ENCODE measurements around the gene LYZL2. TPM values are rescaled to one million over a fixed set of nuclear protein-coding genes. Genes with fewer than 3 reads are reported as not detected.
"Not testable (repeated sequence)": the region's sequence is repeated elsewhere in the genome, so short reads cannot be mapped to it uniquely, and the experiment has no call there.

LYZL2 gene
- total and polyA plus RNA-seq, 2 of the 8 experiments (the other 6 are each of a cell fraction or from before 2014, with no cell fraction given) = not detected

DNA sequence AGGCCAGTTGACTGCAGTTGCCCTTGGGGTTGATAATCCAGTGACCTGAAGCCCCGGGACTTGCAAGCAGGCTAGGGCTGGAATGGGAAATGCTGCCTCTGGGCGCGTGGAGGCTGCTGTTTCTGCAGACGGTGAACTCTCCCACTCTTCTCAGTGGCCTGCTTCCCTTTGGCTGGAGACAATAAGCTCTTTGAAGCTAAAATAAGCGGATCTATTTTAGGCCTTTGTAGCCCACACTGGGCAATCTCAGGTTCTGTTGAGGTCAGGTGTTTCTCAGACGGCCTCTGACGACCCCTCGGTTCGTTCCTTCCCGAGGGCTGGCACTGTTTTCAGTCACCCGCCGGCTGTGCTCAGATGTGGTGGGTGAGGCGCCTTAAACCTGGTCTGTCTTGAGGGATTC, 43.7 kb upstream of the LYZL2 start:
- H2AK5ac ChIP-seq (ENCODE audit: low read depth, low read length); H3K4me1 ChIP-seq (replicated peaks in 1 of 4; ENCODE audit: control insufficient read depth in 3 of 4, insufficient read depth in 4 of 4, low read length in 3 of 4); H3K36me3 ChIP-seq (ENCODE audit: control insufficient read depth in 2 of 4, insufficient read depth in 4 of 4, low read length in 3 of 4); H2BK12ac ChIP-seq (ENCODE audit: low read depth, low read length); H3K4me2 ChIP-seq (ENCODE audit: insufficient read depth in 1 of 2, low read depth in 2 of 2, low read length in 2 of 2); H2BK20ac ChIP-seq (ENCODE audit: low read length); H2AFZ ChIP-seq (ENCODE audit: low read length); H4K91ac ChIP-seq (replicated peaks; ENCODE audit: insufficient read length, low read length); H3K23ac ChIP-seq (ENCODE audit: insufficient read length); H3K56ac ChIP-seq (replicated peaks; ENCODE audit: insufficient read length, low read depth, low read length); H4K8ac ChIP-seq (ENCODE audit: extremely low read depth, insufficient read depth, low read length); H3K9me3 ChIP-seq (ENCODE audit: insufficient read depth in 2 of 2, low read depth in 1 of 2, low read length in 1 of 2); H3K4ac ChIP-seq (replicated peaks; ENCODE audit: insufficient read length, low read depth, low read length); H3K79me1 ChIP-seq (ENCODE audit: low read depth, low read length); H4K5ac ChIP-seq (ENCODE audit: insufficient read length, low read depth, low read length); H4K20me1 ChIP-seq (replicated peaks in 1 of 2; ENCODE audit: control insufficient read depth in 1 of 2, insufficient read depth in 2 of 2, low read length in 2 of 2); H3K18ac ChIP-seq (ENCODE audit: extremely low read depth, low read length); H2BK5ac ChIP-seq (ENCODE audit: low read depth, low read length); H3K79me2 ChIP-seq (ENCODE audit: control insufficient read depth in 1 of 2, insufficient read depth in 2 of 2, low read length in 2 of 2); H3K9ac ChIP-seq (replicated peaks in 1 of 4; ENCODE audit: extremely low read depth in 1 of 4, low read depth in 3 of 4, low read length in 3 of 4); CTCF ChIA-PET (ENCODE audit: partially characterized antibody); H2BK120ac ChIP-seq (replicated peaks; ENCODE audit: low read depth, low read length); H3K14ac ChIP-seq (ENCODE audit: insufficient read length); H3K4me3 ChIP-seq (ENCODE audit: extremely low read depth in 1 of 4, insufficient read depth in 2 of 4, low read depth in 3 of 4, low read length in 4 of 4); H3K23me2 ChIP-seq (ENCODE audit: low read depth, low read length); H3K27me3 ChIP-seq (replicated peaks in 1 of 4; ENCODE audit: control insufficient read depth in 3 of 4, extremely low read depth in 1 of 4, insufficient read depth in 3 of 4, low read length in 3 of 4); H2BK15ac ChIP-seq (ENCODE audit: low read length); DNase-seq (ENCODE audit: low read depth in 1 of 2, low spot score in 2 of 2); H3K27ac ChIP-seq (ENCODE audit: low read depth, low read length); FAIRE-seq; POLR2A ChIA-PET (ENCODE audit: partially characterized antibody): not testable (repeated sequence)
- 90% methylated on average over 4 of the region's 13 CpGs; no CpG with 5 or more reads in 1 of the 2 experiments for WGBS, 2 experiments (ENCODE audit: extremely low coverage in 1 of 2, insufficient coverage in 1 of 2, insufficient read length in 1 of 2, insufficient replicate concordance in 2 of 2, low coverage in 1 of 2, low lambda C conversion rate in 2 of 2, missing lambda C conversion rate in 1 of 2)

DNA sequence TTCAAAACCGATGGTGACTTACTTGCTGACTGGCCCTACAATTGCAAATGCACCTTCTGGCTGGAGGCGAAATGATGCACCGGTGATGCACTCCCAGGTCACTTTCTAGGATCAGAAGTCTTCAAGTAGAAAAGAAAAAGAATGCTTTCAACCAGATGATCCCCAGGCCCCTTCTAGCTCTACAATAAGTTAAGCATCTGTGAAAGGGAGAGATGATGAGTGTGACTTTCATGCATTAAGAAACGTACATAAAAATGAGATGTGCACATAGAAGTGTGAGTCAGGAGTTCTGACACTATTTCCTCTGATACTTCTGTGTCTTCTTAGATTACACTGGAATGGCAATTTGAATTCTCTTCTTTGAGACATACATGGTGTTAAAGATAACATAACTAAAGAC, 42.8 kb upstream of the LYZL2 start:
- H2BK20ac ChIP-seq (ENCODE audit: low read length); H3K4me2 ChIP-seq (ENCODE audit: insufficient read depth in 1 of 2, low read depth in 2 of 2, low read length in 2 of 2); H2AK5ac ChIP-seq (ENCODE audit: low read depth, low read length); H3K27me3 ChIP-seq (replicated peaks in 1 of 4; ENCODE audit: control insufficient read depth in 3 of 4, extremely low read depth in 1 of 4, insufficient read depth in 3 of 4, low read length in 3 of 4); H4K20me1 ChIP-seq (replicated peaks in 1 of 2; ENCODE audit: control insufficient read depth in 1 of 2, insufficient read depth in 2 of 2, low read length in 2 of 2); DNase-seq (ENCODE audit: low read depth in 1 of 2, low spot score in 2 of 2); H3K36me3 ChIP-seq (ENCODE audit: control insufficient read depth in 2 of 4, insufficient read depth in 4 of 4, low read length in 3 of 4); H3K4me1 ChIP-seq (replicated peaks in 1 of 4; ENCODE audit: control insufficient read depth in 3 of 4, insufficient read depth in 4 of 4, low read length in 3 of 4); H4K91ac ChIP-seq (replicated peaks; ENCODE audit: insufficient read length, low read length); H3K14ac ChIP-seq (ENCODE audit: insufficient read length); H3K56ac ChIP-seq (replicated peaks; ENCODE audit: insufficient read length, low read depth, low read length); H2BK12ac ChIP-seq (ENCODE audit: low read depth, low read length); H3K79me2 ChIP-seq (ENCODE audit: control insufficient read depth in 1 of 2, insufficient read depth in 2 of 2, low read length in 2 of 2); H3K9me3 ChIP-seq (ENCODE audit: insufficient read depth in 2 of 2, low read depth in 1 of 2, low read length in 1 of 2); H2BK15ac ChIP-seq (ENCODE audit: low read length); H3K23me2 ChIP-seq (ENCODE audit: low read depth, low read length); H2BK5ac ChIP-seq (ENCODE audit: low read depth, low read length); H3K79me1 ChIP-seq (ENCODE audit: low read depth, low read length); FAIRE-seq; H3K18ac ChIP-seq (ENCODE audit: extremely low read depth, low read length); H3K9ac ChIP-seq (replicated peaks in 1 of 4; ENCODE audit: extremely low read depth in 1 of 4, low read depth in 3 of 4, low read length in 3 of 4); H2AFZ ChIP-seq (ENCODE audit: low read length); H2BK120ac ChIP-seq (replicated peaks; ENCODE audit: low read depth, low read length); H4K8ac ChIP-seq (ENCODE audit: extremely low read depth, insufficient read depth, low read length); H4K5ac ChIP-seq (ENCODE audit: insufficient read length, low read depth, low read length); POLR2A ChIA-PET (ENCODE audit: partially characterized antibody); H3K23ac ChIP-seq (ENCODE audit: insufficient read length); H3K27ac ChIP-seq (ENCODE audit: low read depth, low read length); H3K4ac ChIP-seq (replicated peaks; ENCODE audit: insufficient read length, low read depth, low read length); H3K4me3 ChIP-seq (ENCODE audit: extremely low read depth in 1 of 4, insufficient read depth in 2 of 4, low read depth in 3 of 4, low read length in 4 of 4): not testable (repeated sequence)
- 92% methylated on average over 4 of the region's 4 CpGs; no CpG with 5 or more reads in 1 of the 2 experiments for WGBS, 2 experiments (ENCODE audit: extremely low coverage in 1 of 2, insufficient coverage in 1 of 2, insufficient read length in 1 of 2, insufficient replicate concordance in 2 of 2, low coverage in 1 of 2, low lambda C conversion rate in 2 of 2, missing lambda C conversion rate in 1 of 2)
- CTCF ChIA-PET (ENCODE audit: partially characterized antibody) = interaction anchor here (0.6 to 2.8 kb wide), 5 partner anchors 16 to 131 kb away, joined by 3 to 10 read pairs (median 3); no protein-coding TSS in a partner anchor
